CD14-positive monocyte (primary cell): ENCODE results near the gene ZNF565. TPM values are rescaled to one million over a fixed set of nuclear protein-coding genes. Genes with fewer than 3 reads are reported as not detected.

Source experiments
- DNase-seq, 3 donors: peaks; one replicate each; pipeline ENCODE4 v3.0.0-alpha.2; 2011 to 2022
- H2AFZ ChIP-seq: 2 replicates; pipeline ENCODE4 v1.6.0; 2012; ENCODE audit warnings: mild to moderate bottlenecking, low read depth, low read length, inconsistent platforms; ENCODE audit not compliant: insufficient read depth, poor library complexity, severe bottlenecking
- H3K27ac ChIP-seq, 2 donors: 1 replicate in 1 of 2; 2 replicates in 1 of 2; pipeline ENCODE4 v1.5.1; 2012 to 2013; ENCODE audit warnings: low read length in 2 of 2, control low read depth in 1 of 2, inconsistent platforms in 1 of 2, low read depth in 1 of 2, mild to moderate bottlenecking in 1 of 2
- H3K27me3 ChIP-seq, 2 donors: one replicate each; pipeline versions ENCODE4 v1.6.0 to v1.6.1; 2011 to 2013; ENCODE audit warnings: low read length in 2 of 2; ENCODE audit not compliant: control insufficient read depth in 2 of 2, insufficient read depth in 2 of 2
- H3K36me3 ChIP-seq, 2 donors: replicated peaks in 1 of 2; 1 replicate in 1 of 2; 2 replicates in 1 of 2; pipeline versions ENCODE4 v1.5.1 to v1.6.1; 2012 to 2013; ENCODE audit warnings: low read length in 2 of 2, control low read depth in 1 of 2, inconsistent platforms in 1 of 2, mild to moderate bottlenecking in 1 of 2; ENCODE audit not compliant: insufficient read depth in 2 of 2, control insufficient read depth in 1 of 2
- H3K4me1 ChIP-seq, 2 donors: 1 replicate in 1 of 2; 2 replicates in 1 of 2; pipeline versions ENCODE4 v1.5.1 to v1.6.1; 2012 to 2013; ENCODE audit warnings: low read length in 2 of 2, control low read depth in 1 of 2, inconsistent platforms in 1 of 2, mild to moderate bottlenecking in 1 of 2, moderate library complexity in 1 of 2; ENCODE audit not compliant: insufficient read depth in 2 of 2, control insufficient read depth in 1 of 2
- H3K4me2 ChIP-seq: replicated peaks from 2 replicates; pipeline ENCODE3; 2012; ENCODE audit warnings: low read length, moderate library complexity, mild to moderate bottlenecking; ENCODE audit not compliant: poor library complexity, severe bottlenecking; ENCODE audit errors: extremely low read depth
- H3K4me3 ChIP-seq, 3 experiments: fragments of 200-600 bp in 1 of 3; sonication (generic) in 1 of 3; replicated peaks in 1 of 3; 1 replicate in 2 of 3; 2 replicates in 1 of 3; pipeline ENCODE4 v1.5.1; 2011 to 2013; ENCODE audit warnings: low read length in 3 of 3, mild to moderate bottlenecking in 3 of 3, control low read depth in 2 of 3, low read depth in 2 of 3, inconsistent platforms in 1 of 3, moderate library complexity in 1 of 3
- H3K79me2 ChIP-seq: 2 replicates; pipeline ENCODE4 v1.6.0; 2012; ENCODE audit warnings: mild to moderate bottlenecking, control low read depth, inconsistent platforms, low read length, moderate library complexity; ENCODE audit not compliant: insufficient read depth
- H3K9ac ChIP-seq: 2 replicates; pipeline ENCODE4 v1.6.0; 2017; ENCODE audit warnings: low read length, mild to moderate bottlenecking; ENCODE audit not compliant: insufficient read depth, poor library complexity, severe bottlenecking
- H3K9me3 ChIP-seq, 2 donors: replicated peaks in 1 of 2; 1 replicate in 1 of 2; 2 replicates in 1 of 2; pipeline versions ENCODE4 v1.5.1 to v1.6.1; 2012 to 2013; ENCODE audit warnings: low read length in 2 of 2, control low read depth in 1 of 2; ENCODE audit not compliant: control insufficient read depth in 1 of 2, insufficient read depth in 1 of 2
- H4K20me1 ChIP-seq: 2 replicates; pipeline ENCODE4 v1.6.0; 2012; ENCODE audit warnings: mild to moderate bottlenecking, low read length, control low read depth, moderate library complexity; ENCODE audit not compliant: insufficient read depth
- H3K27ac Mint-ChIP-seq, 7 donors: one replicate each; pipeline ENCODE4 v1.8.0; 2020; ENCODE audit warnings: mild to moderate bottlenecking in 7 of 7, mixed read lengths in 7 of 7, moderate library complexity in 6 of 7, inconsistent platforms in 2 of 7
- H3K27me3 Mint-ChIP-seq, 3 donors: one replicate each; pipeline ENCODE4 v1.8.0; 2021 to 2022; ENCODE audit warnings: low read depth in 3 of 3, mild to moderate bottlenecking in 3 of 3, mixed read lengths in 3 of 3, moderate library complexity in 3 of 3, inconsistent platforms in 1 of 3
- H3K36me3 Mint-ChIP-seq, 2 donors: one replicate each; pipeline ENCODE4 v1.8.0; 2020; ENCODE audit warnings: mixed read lengths in 2 of 2, inconsistent platforms in 1 of 2, mild to moderate bottlenecking in 1 of 2
- H3K4me1 Mint-ChIP-seq: one replicate; pipeline ENCODE4 v1.8.0; 2020; ENCODE audit warnings: mild to moderate bottlenecking, mixed read lengths
- H3K4me3 Mint-ChIP-seq, 2 donors: one replicate each; pipeline ENCODE4 v1.8.0; 2020; ENCODE audit warnings: mild to moderate bottlenecking in 2 of 2, mixed read lengths in 2 of 2, moderate library complexity in 1 of 2
- H3K9me3 Mint-ChIP-seq, 7 donors: one replicate each; pipeline ENCODE4 v1.8.0; 2020 to 2022; ENCODE audit warnings: mixed read lengths in 7 of 7, mild to moderate bottlenecking in 6 of 7, moderate library complexity in 6 of 7, inconsistent platforms in 2 of 7
- CTCF ChIP-seq: fragments of 200-600 bp; IDR thresholded peaks from one replicate; pipeline ENCODE4 v1.8.0; 2022; ENCODE audit warnings: antibody characterized with exemption, mild to moderate bottlenecking
- WGBS: methylation state at CpG from one replicate; pipeline ENCODE4 v1.1.5; 2013; ENCODE audit warnings: missing lambda C conversion rate; ENCODE audit not compliant: insufficient coverage; 5-methylcytosine and 5-hydroxymethylcytosine counted together
- intact Hi-C, 2 donors: fragments of 100-400 bp; cut with micrococcal nuclease; formaldehyde crosslinking; loops; one replicate each; pipeline versions ENCODE4 v1.15.0 to v1.15.1; 2023
- polyA plus RNA-seq, 3 donors: library from polyadenylated mRNA; depleted of rRNA in 1 of 3; unstranded in 2 of 3; stranded (reverse) in 1 of 3; fragments of 300-500 nt in 2 of 3; fragments of >200 nt in 1 of 3; fragmentation: Illumina TruSeq in 2 of 3; gene quantifications; 1 replicate in 2 of 3; 2 replicates in 1 of 3; pipeline ENCODE4 v1.2.3, GENCODE V29; 2012 to 2021

The ZNF565 gene
- polyA plus RNA-seq, 3 donors: 1.5 to 3.5 (median 2.1) TPM

DNA sequence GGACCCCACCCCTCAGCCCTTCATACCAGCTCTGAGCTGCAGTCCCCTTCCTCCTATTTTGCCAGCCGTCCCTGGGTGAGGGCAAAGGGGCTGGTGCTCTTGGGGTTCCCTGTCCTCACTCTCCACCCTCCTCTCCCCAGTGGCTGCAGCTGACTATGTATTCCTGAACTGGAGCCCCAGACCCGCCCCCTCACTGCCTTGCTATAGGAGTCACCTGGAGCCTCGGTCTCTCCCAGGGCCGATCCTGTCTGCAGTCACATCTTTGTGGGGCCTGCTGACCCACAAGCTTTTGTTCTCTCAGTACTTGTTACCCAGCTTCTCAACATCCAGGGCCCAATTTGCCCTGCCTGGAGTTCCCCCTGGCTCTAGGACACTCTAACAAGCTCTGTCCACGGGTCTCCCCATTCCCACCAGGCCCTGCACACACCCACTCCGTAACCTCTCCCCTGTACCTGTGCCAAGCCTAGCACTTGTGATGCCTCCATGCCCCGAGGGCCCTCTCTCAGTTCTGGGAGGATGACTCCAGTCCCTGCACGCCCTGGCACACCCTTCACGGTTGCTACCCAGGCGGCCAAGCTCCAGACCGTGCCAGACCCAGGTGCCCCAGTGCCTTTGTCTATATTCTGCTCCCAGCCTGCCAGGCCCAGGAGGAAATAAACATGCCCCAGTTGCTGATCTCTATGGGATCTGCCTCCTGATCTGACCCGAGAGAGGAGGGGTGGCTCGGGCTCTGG lies 64.6 kb downstream of the ZNF565 start:
- Mint-ChIP-seq H3K36me3 (peaks cover 63 to 70% of the 10 kb centered on the region in 2 donors), H3K27ac (peak overlapping the region in 1 of 7 donors; percentile 62)

DNA sequence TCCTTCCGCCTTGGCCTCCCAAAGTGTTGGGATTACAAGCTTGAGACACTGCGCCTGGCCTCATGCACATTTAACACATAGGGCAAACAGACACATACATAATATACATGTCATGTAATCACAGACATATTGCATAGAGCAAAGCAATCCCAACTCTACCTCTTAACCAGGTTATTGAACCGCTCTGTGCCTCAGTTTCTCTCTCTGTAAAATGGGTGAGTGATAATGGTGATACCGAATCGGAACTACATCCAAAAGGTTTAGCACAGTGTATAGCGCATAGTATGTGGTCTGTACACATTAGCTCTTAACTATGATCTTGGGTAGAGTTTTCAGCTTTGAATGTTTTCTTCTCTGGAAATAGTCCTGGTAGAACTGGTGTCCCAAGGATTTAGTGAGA lies 69.8 kb downstream of the ZNF565 start:
- Mint-ChIP-seq H3K9me3 (peaks cover 0 to 4% (median 0%) of the 10 kb centered on the region in 7 donors), H3K4me3 (no peak overlapping the region), H3K27ac (no peak overlapping the region), H3K4me1 (peaks cover 18% of the 10 kb centered on the region), H3K36me3 (peaks cover 72 to 76% of the 10 kb centered on the region in 2 donors), H3K27me3 (peaks cover 0 to 8% (median 4%) of the 10 kb centered on the region in 3 donors)
- H3K4me3 ChIP-seq: no peak overlapping the region
- H2AFZ ChIP-seq: no peak overlapping the region
- no peaks in the 10 kb centered on the region for H3K9me3 ChIP-seq
- no peak for TF ChIP-seq CTCF
- H3K4me2 ChIP-seq: no peak overlapping the region
- peaks cover 80% of the 10 kb centered on the region for H4K20me1 ChIP-seq
- H3K79me2 ChIP-seq: peaks cover 40% of the 10 kb centered on the region
- peaks cover 10 to 14% of the 10 kb centered on the region in 2 donors for H3K4me1 ChIP-seq
- DNase-seq: no peak
- no peak overlapping the region for H3K9ac ChIP-seq
- H3K36me3 ChIP-seq: peaks cover 63 to 76% of the 10 kb centered on the region in 2 donors
- no peak overlapping the region for H3K27ac ChIP-seq
- intact Hi-C loops: loop anchor here in 1 of 2 donors (10.0 kb wide), 1 partner anchor 400 kb away; the partner anchor contains the start of genes IGFLR1, LIN37, PSENEN and U2AF1L4
- no peaks in the 10 kb centered on the region for H3K27me3 ChIP-seq
- WGBS: no CpG with 5 or more reads among the region's 6 CpGs

More for the DNA sequence above, 64.6 kb downstream of the ZNF565 start:
- H3K4me1 Mint-ChIP-seq: peaks cover 23% of the 10 kb centered on the region
- Histone ChIP-seq H4K20me1 (peaks cover 80% of the 10 kb centered on the region), H3K4me1 (peaks cover 8 to 22% of the 10 kb centered on the region in 2 donors), H3K9me3 (no peaks in the 10 kb centered on the region), H2AFZ (no peak overlapping the region), H3K27ac (no peak overlapping the region), H3K9ac (no peak overlapping the region), H3K4me3 (no peak overlapping the region), H3K36me3 (peaks cover 55 to 67% of the 10 kb centered on the region in 2 donors), H3K4me2 (no peak overlapping the region), H3K79me2 (peaks cover 9% of the 10 kb centered on the region), H3K27me3 (no peaks in the 10 kb centered on the region)
- no peak for DNase-seq
- 96% methylated on average over 12 of the region's 13 CpGs for WGBS
- peaks cover 0 to 7% (median 0%) of the 10 kb centered on the region in 3 donors for H3K27me3 Mint-ChIP-seq
- intact Hi-C loops: loop anchor here in 1 of 2 donors (10.0 kb wide), 1 partner anchor 405 kb away; the partner anchor contains the start of genes IGFLR1, LIN37, PSENEN and U2AF1L4
- H3K4me3 Mint-ChIP-seq: no peak overlapping the region
- TF ChIP-seq CTCF: no peak
- H3K9me3 Mint-ChIP-seq: no peaks in the 10 kb centered on the region
